Transverse colon (tissue), 4 donors: Measurements from ENCODE around the gene TREML2.

Experiments
- EP300 ChIP-seq: sonication (generic); formaldehyde crosslinking; IDR thresholded peaks from one replicate; pipeline ENCODE4 v1.6.1; 2017; ENCODE audit warnings: antibody characterized with exemption, low read depth
- POLR2A ChIP-seq: fragments of 450-650 bp; IDR thresholded peaks from one replicate; pipeline ENCODE4 v1.6.1; 2016; ENCODE audit warnings: antibody characterized with exemption, mild to moderate bottlenecking, moderate library complexity
- POLR2AphosphoS5 ChIP-seq, 3 donors: sonication (generic); formaldehyde crosslinking; IDR thresholded peaks; one replicate each; pipeline ENCODE4 v1.6.1; 2016; ENCODE audit warnings: antibody characterized with exemption in 3 of 3
- TF ChIP-seq, protein P1 (sequence below), 5 experiments: fragments of 200-600 bp in 3 of 5; fragments of 450-650 bp in 2 of 5; sonication (generic) in 3 of 5; IDR thresholded peaks; 1 replicate in 2 of 5; 2 replicates in 3 of 5; pipeline ENCODE4 v1.5.1; 2016 to 2017; ENCODE audit warnings: antibody characterized with exemption in 5 of 5, inconsistent platforms in 3 of 5, mild to moderate bottlenecking in 2 of 5, moderate library complexity in 1 of 5

DNA sequence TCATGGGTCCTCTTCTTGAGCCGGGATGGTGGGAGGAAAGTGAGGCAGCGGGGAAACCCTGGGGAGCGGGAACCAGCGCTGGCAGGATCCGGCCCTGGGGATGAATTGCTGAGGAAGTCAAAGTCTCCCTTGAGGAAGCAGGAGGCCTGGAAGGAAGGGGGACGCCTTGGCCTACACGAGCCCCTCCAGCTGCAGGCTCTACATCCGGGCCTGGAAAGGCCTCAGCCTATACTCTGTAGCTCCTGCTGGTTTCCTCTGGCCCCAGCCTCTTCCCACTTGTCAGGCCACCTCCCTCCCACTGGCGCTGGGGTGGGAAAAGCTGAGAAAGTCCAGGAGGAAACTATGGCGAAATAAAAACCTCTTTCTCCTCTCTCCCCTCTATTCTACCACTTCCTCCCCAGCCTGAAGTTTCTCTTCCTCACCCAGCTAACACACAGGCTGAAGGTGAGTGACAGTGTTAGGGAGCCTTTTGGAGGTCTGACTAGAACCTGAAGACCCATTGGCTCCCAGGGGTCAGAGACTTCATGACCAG, 14.9 kb downstream of the TREML2 start:
- TF ChIP-seq, protein P1, sequence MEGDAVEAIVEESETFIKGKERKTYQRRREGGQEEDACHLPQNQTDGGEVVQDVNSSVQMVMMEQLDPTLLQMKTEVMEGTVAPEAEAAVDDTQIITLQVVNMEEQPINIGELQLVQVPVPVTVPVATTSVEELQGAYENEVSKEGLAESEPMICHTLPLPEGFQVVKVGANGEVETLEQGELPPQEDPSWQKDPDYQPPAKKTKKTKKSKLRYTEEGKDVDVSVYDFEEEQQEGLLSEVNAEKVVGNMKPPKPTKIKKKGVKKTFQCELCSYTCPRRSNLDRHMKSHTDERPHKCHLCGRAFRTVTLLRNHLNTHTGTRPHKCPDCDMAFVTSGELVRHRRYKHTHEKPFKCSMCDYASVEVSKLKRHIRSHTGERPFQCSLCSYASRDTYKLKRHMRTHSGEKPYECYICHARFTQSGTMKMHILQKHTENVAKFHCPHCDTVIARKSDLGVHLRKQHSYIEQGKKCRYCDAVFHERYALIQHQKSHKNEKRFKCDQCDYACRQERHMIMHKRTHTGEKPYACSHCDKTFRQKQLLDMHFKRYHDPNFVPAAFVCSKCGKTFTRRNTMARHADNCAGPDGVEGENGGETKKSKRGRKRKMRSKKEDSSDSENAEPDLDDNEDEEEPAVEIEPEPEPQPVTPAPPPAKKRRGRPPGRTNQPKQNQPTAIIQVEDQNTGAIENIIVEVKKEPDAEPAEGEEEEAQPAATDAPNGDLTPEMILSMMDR (IDR thresholded peaks at IDR 0.05): no peak
- no peak for TF ChIP-seq POLR2AphosphoS5 (IDR thresholded peaks at IDR 0.05)
- no peak for TF ChIP-seq POLR2A
- no peak for TF ChIP-seq EP300
